Measurements from ENCODE around the gene TUBA4B. TPM values are rescaled to one million over a fixed set of nuclear protein-coding genes. Genes with fewer than 3 reads are reported as not detected.
"Not testable (repeated sequence)": the region's sequence is repeated elsewhere in the genome, so short reads cannot be mapped to it uniquely, and the experiment has no call there.

Gene TUBA4B
- total RNA-seq, 1 donor from 2014 or later = not detected

GRCh38 chr2:219252084-219252483 is 959 bp upstream of the TUBA4B start:
- peaks cover 33% of the 10 kb centered on the region for H3K36me3 ChIP-seq
- no peaks in the 10 kb centered on the region for H3K9me3 ChIP-seq (replicated peaks)
- peak overlapping the region; percentile 87 for H3K27ac ChIP-seq (replicated peaks)
- DNase-seq = no peak
- peak overlapping the region; percentile 85 for H3K4me3 ChIP-seq
- intact Hi-C loops (cut with micrococcal nuclease) = no loop called here
- H3K4me1 ChIP-seq = peaks cover 75% of the 10 kb centered on the region
- H3K27me3 ChIP-seq (ENCODE audit: low read depth) = peaks cover 15% of the 10 kb centered on the region
- no peak for TF ChIP-seq CTCF (IDR thresholded peaks at IDR 0.05; ENCODE audit: borderline replicate concordance)

GRCh38 chr2:219252570-219252899 is 508 bp upstream of the TUBA4B start:
- Histone ChIP-seq H3K9me3 (replicated peaks) (no peaks in the 10 kb centered on the region), H3K27ac (replicated peaks) (peak overlapping the region; percentile 87), H3K36me3 (peaks cover 28% of the 10 kb centered on the region), H3K4me1 (peaks cover 70% of the 10 kb centered on the region), H3K4me3 (peak overlapping the region; percentile 85), H3K27me3 (ENCODE audit: low read depth) (peaks cover 19% of the 10 kb centered on the region)
- intact Hi-C loops (cut with micrococcal nuclease) = no loop called here
- TF ChIP-seq CTCF (IDR thresholded peaks at IDR 0.05; ENCODE audit: borderline replicate concordance) = no peak
- no peak for DNase-seq

- TF ChIP-seq CTCF (IDR thresholded peaks at IDR 0.05; ENCODE audit: borderline replicate concordance) = peak; percentile 42
- H3K9me3 ChIP-seq (replicated peaks) = no peaks in the 10 kb centered on the region
- DNase-seq = peak; percentile 86
- H3K27me3 ChIP-seq (ENCODE audit: low read depth) = peaks cover 29% of the 10 kb centered on the region
- H3K4me1 ChIP-seq = peaks cover 59% of the 10 kb centered on the region
- intact Hi-C loops (cut with micrococcal nuclease) = no loop called here
- H3K4me3 ChIP-seq = peak within 1 kb of the TSS; percentile 85
- H3K27ac ChIP-seq (replicated peaks) = peak within 1 kb of the TSS; percentile 87
- H3K36me3 ChIP-seq = peaks cover 19% of the 10 kb centered on the region
Observed at GRCh38 chr2:219253753-219254589, 928 bp downstream of the TUBA4B start, which contains the start of gene TUBA4A. Gene TUBA4A, minus strand, starts transcription at chr2:219253918. Its CDS starts 60 bp downstream, at chr2:219253858.

GRCh38 chr2:219254590-219255201 is 1.7 kb downstream of the TUBA4B start:
- no peak for TF ChIP-seq CTCF (IDR thresholded peaks at IDR 0.05; ENCODE audit: borderline replicate concordance)
- Histone ChIP-seq H3K36me3 (peaks cover 19% of the 10 kb centered on the region), H3K27me3 (ENCODE audit: low read depth) (peaks cover 35% of the 10 kb centered on the region), H3K9me3 (replicated peaks) (no peaks in the 10 kb centered on the region), H3K4me1 (peaks cover 51% of the 10 kb centered on the region), H3K27ac (replicated peaks) (peak overlapping the region; percentile 87), H3K4me3 (peak overlapping the region; percentile 85)
- intact Hi-C loops (cut with micrococcal nuclease) = no loop called here
- no peak for DNase-seq

- intact Hi-C loops (cut with micrococcal nuclease); H3K27ac ChIP-seq (replicated peaks); H3K9me3 ChIP-seq (replicated peaks); H3K36me3 ChIP-seq; H3K4me3 ChIP-seq; DNase-seq: not testable (repeated sequence)
- peaks cover 64% of the 10 kb centered on the region for H3K27me3 ChIP-seq (ENCODE audit: low read depth)
- H3K4me1 ChIP-seq = peaks cover 12% of the 10 kb centered on the region
Observed at GRCh38 chr2:219258942-219259341, 5.9 kb downstream of the TUBA4B start.
